HCT116 (cell line): ENCODE measurements around the gene IL1RN. TPM values are rescaled to one million over a fixed set of nuclear protein-coding genes. Genes with fewer than 3 reads are reported as not detected.

Experiments
- ATAC-seq: fragments of 200-7000 bp; cut with Tn5 transposase; 2 replicates; pipeline ENCODE4 v1.9.1; 2020; ENCODE audit warnings: mild to moderate bottlenecking, moderate library complexity
- BruUV-seq: library from RNA; stranded (reverse); fragments of 400-500 nt; replicated peaks from 2 replicates; lab custom pipeline; 2021; lab: Mats Ljungman, UMichigan
- CTCF ChIA-PET: fragments of 300-600 bp; sonication (Branson Sonifier 250); formaldehyde crosslinking; loops from one replicate; lab custom pipeline; 2021; ENCODE audit warnings: antibody characterized with exemption; lab: Charles Lee
- POLR2A ChIA-PET: fragments of 300-600, 350-600 bp; sonication (Branson Sonifier 250); formaldehyde crosslinking; loops from one replicate; lab custom pipeline; 2021; ENCODE audit warnings: antibody characterized with exemption; lab: Charles Lee
- RAD21 ChIA-PET, 2 experiments: fragments of 300-600 bp; sonication (Branson Sonifier 250); formaldehyde crosslinking; loops; one replicate each; lab custom pipeline; 2023; ENCODE audit warnings: low total read pairs in 2 of 2; ENCODE audit not compliant: uncharacterized antibody in 2 of 2, unreplicated experiment in 2 of 2, low non-redundant PET in 1 of 2; lab: Charles Lee
- DNase-seq: peaks from one replicate; pipeline ENCODE4 v3.0.0-alpha.2; 2010; ENCODE audit warnings: low read depth, low spot score
- H2AFZ ChIP-seq: fragments of 200-600 bp; shearing (Covaris generic), sonication (generic); 2 replicates; pipeline ENCODE4 v1.6.1; 2017; ENCODE audit warnings: low read depth, mixed run types, mixed read lengths, antibody characterized with exemption, low read length; ENCODE audit not compliant: poor library complexity, severe bottlenecking
- H3K27ac ChIP-seq: 2 replicates; pipeline ENCODE4 v1.5.1; 2012; ENCODE audit warnings: low read depth, low read length
- H3K27me3 ChIP-seq: fragments of 200-600 bp; sonication (generic); 2 replicates; pipeline ENCODE4 v1.6.1; 2016; ENCODE audit warnings: mixed run types, low read length, mixed read lengths; ENCODE audit not compliant: insufficient read depth
- H3K36me3 ChIP-seq, 2 experiments: fragments of 200-500 bp in 1 of 2; fragments of 200-600 bp in 1 of 2; sonication (Bioruptor generic) in 1 of 2; sonication (generic) in 1 of 2; 2 replicates each; pipeline versions ENCODE4 v1.5.1 to v1.6.1; 2014 to 2016; ENCODE audit warnings: low read length in 2 of 2, inconsistent platforms in 1 of 2, mixed read lengths in 1 of 2, mixed run types in 1 of 2; ENCODE audit not compliant: insufficient read depth in 2 of 2, control insufficient read depth in 1 of 2
- H3K4me1 ChIP-seq, 2 experiments: fragments of 200-600 bp in 1 of 2; sonication (generic) in 1 of 2; 2 replicates each; pipeline versions ENCODE4 v1.5.1 to v1.6.1; 2012 to 2017; ENCODE audit warnings: low read length in 2 of 2, inconsistent platforms in 1 of 2, mild to moderate bottlenecking in 1 of 2, mixed read lengths in 1 of 2, mixed run types in 1 of 2, moderate library complexity in 1 of 2; ENCODE audit not compliant: insufficient read depth in 2 of 2, control insufficient read depth in 1 of 2
- H3K4me2 ChIP-seq: fragments of 200-600 bp; sonication (generic); 2 replicates; pipeline ENCODE4 v1.6.1; 2017; ENCODE audit warnings: mixed run types, low read length, mixed read lengths
- H3K4me3 ChIP-seq, 2 experiments: fragments of 200-600 bp in 1 of 2; sonication (generic) in 1 of 2; replicated peaks in 1 of 2; 2 replicates each; pipeline ENCODE4 v1.5.1; 2011 to 2016; ENCODE audit warnings: low read length in 2 of 2, control low read depth in 1 of 2, low read depth in 1 of 2, mild to moderate bottlenecking in 1 of 2, mixed read lengths in 1 of 2, mixed run types in 1 of 2
- H3K79me2 ChIP-seq: fragments of 200-600 bp; sonication (generic); 2 replicates; pipeline ENCODE4 v1.6.1; 2017; ENCODE audit warnings: mild to moderate bottlenecking, mixed run types, low read length, moderate library complexity, mixed read lengths; ENCODE audit not compliant: insufficient read depth
- H3K9ac ChIP-seq: fragments of 200-600 bp; sonication (generic); 2 replicates; pipeline ENCODE4 v1.6.1; 2016; ENCODE audit warnings: low read length, mixed read lengths
- H3K9me2 ChIP-seq: fragments of 200-600 bp; sonication (generic), shearing (Covaris generic); 2 replicates; pipeline ENCODE4 v1.6.1; 2017; ENCODE audit warnings: mixed run types, mild to moderate bottlenecking, moderate library complexity; ENCODE audit not compliant: insufficient read depth
- H3K9me3 ChIP-seq, 2 experiments: fragments of 200-500 bp in 1 of 2; fragments of 200-600 bp in 1 of 2; sonication (Bioruptor generic) in 1 of 2; sonication (generic) in 1 of 2; 2 replicates each; pipeline ENCODE4 v1.6.1; 2014 to 2017; ENCODE audit warnings: low read length in 2 of 2, mixed read lengths in 2 of 2, inconsistent platforms in 1 of 2, low read depth in 1 of 2, mild to moderate bottlenecking in 1 of 2, mixed run types in 1 of 2, moderate library complexity in 1 of 2; ENCODE audit not compliant: control insufficient read depth in 1 of 2, insufficient read depth in 1 of 2
- H4K20me1 ChIP-seq: fragments of 200-600 bp; sonication (generic), shearing (Covaris generic); 2 replicates; pipeline ENCODE4 v1.6.1; 2017; ENCODE audit warnings: mixed run types, mild to moderate bottlenecking, moderate library complexity; ENCODE audit not compliant: insufficient read depth
- EGR1 ChIP-seq: IDR thresholded peaks from 2 replicates; pipeline ENCODE4 v1.6.1; 2012; ENCODE audit warnings: low read depth
- TCF7L2 ChIP-seq: IDR thresholded peaks from 2 replicates; pipeline ENCODE4 v1.7.0; 2011; ENCODE audit warnings: borderline replicate concordance, inconsistent platforms; ENCODE audit not compliant: insufficient read depth, insufficient read length; ENCODE audit errors: extremely low read depth
- YY1 ChIP-seq: IDR thresholded peaks from 2 replicates; pipeline ENCODE4 v1.6.1; 2011; ENCODE audit warnings: low read length, low read depth, moderate library complexity, mild to moderate bottlenecking; ENCODE audit not compliant: insufficient replicate concordance; ENCODE audit errors: extremely low read depth
- intact Hi-C: fragments of 100-400 bp; cut with micrococcal nuclease; formaldehyde crosslinking; loops from 2 replicates; pipeline ENCODE4 v1.10.0; 2022
- total RNA-seq: library from RNA; stranded (reverse); gene quantifications from one replicate; pipeline ENCODE4 v1.2.1, GENCODE V29; 2021; ENCODE audit not compliant: unreplicated experiment
- TF ChIP-seq, protein P1 (sequence below): IDR thresholded peaks from 2 replicates; pipeline ENCODE4 v1.6.1; 2012
- TF ChIP-seq, protein P2 (sequence below): IDR thresholded peaks from 2 replicates; pipeline ENCODE4 v1.6.1; 2012; ENCODE audit warnings: low read depth

Gene IL1RN
- total RNA-seq, 1 experiment from 2014 or later, result 0.25 TPM

DNA sequence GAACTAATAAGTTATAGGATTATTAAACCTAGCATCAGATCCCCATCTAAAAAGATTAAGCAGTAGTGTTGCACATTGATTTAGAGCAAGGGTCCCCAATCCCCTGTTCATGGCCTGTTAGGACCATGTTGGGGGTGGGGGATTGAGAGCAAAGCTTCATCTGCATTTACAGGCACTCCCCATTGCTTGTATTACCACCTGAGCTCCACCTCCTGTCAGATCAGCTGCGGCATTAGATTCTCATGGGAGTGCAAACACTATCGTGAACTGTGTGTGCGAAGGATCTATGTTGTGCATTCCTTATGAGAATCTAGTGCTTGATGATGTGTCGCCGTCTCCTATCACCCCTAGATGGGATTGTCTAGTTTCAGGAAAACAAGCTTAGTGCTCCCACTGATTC, 27.9 kb downstream of the IL1RN start:
- ChIA-PET CTCF (interaction anchor here (1.0 to 5.3 kb wide), 4 partner anchors 17 to 75 kb away, joined by 3 to 51 read pairs (median 8); no protein-coding TSS in a partner anchor), RAD21 (no interaction called here), POLR2A (interaction anchor here (1.9 kb wide), 1 partner anchor 17 kb away, joined by 7 read pairs; no protein-coding TSS in a partner anchor)
- no peaks in the 10 kb centered on the region for H3K9me3 ChIP-seq
- H3K79me2 ChIP-seq, result no peaks in the 10 kb centered on the region
- ATAC-seq, result no peak
- H4K20me1 ChIP-seq, result no peaks in the 10 kb centered on the region
- no peak overlapping the region for H3K27ac ChIP-seq
- intact Hi-C loops, result loop anchor here (5.0 kb wide), 1 partner anchor 42 kb away; no protein-coding TSS in a partner anchor
- DNase-seq, result no peak
- no TSS peak for BruUV-seq
- no peaks in the 10 kb centered on the region for H3K36me3 ChIP-seq
- no peak overlapping the region for H2AFZ ChIP-seq
- no peaks in the 10 kb centered on the region for H3K9me2 ChIP-seq
- H3K27me3 ChIP-seq, result no peaks in the 10 kb centered on the region
- TF ChIP-seq EGR1 (no peak), YY1 (no peak), TCF7L2 (no peak)
- TF ChIP-seq, protein P1, sequence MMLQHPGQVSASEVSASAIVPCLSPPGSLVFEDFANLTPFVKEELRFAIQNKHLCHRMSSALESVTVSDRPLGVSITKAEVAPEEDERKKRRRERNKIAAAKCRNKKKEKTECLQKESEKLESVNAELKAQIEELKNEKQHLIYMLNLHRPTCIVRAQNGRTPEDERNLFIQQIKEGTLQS, result no peak
- TF ChIP-seq, protein P2, sequence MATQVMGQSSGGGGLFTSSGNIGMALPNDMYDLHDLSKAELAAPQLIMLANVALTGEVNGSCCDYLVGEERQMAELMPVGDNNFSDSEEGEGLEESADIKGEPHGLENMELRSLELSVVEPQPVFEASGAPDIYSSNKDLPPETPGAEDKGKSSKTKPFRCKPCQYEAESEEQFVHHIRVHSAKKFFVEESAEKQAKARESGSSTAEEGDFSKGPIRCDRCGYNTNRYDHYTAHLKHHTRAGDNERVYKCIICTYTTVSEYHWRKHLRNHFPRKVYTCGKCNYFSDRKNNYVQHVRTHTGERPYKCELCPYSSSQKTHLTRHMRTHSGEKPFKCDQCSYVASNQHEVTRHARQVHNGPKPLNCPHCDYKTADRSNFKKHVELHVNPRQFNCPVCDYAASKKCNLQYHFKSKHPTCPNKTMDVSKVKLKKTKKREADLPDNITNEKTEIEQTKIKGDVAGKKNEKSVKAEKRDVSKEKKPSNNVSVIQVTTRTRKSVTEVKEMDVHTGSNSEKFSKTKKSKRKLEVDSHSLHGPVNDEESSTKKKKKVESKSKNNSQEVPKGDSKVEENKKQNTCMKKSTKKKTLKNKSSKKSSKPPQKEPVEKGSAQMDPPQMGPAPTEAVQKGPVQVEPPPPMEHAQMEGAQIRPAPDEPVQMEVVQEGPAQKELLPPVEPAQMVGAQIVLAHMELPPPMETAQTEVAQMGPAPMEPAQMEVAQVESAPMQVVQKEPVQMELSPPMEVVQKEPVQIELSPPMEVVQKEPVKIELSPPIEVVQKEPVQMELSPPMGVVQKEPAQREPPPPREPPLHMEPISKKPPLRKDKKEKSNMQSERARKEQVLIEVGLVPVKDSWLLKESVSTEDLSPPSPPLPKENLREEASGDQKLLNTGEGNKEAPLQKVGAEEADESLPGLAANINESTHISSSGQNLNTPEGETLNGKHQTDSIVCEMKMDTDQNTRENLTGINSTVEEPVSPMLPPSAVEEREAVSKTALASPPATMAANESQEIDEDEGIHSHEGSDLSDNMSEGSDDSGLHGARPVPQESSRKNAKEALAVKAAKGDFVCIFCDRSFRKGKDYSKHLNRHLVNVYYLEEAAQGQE, result no peak
- no peak overlapping the region for H3K9ac ChIP-seq
- peaks cover 22 to 39% of the 10 kb centered on the region in 2 experiments; a peak in 3 of 4 replicates for H3K4me1 ChIP-seq
- no peak overlapping the region for H3K4me3 ChIP-seq
- H3K4me2 ChIP-seq, result no peak overlapping the region
